K562 (cell line): ENCODE measurements around the gene ELF1.

Source experiments
- CTCF ChIP-seq, 3 experiments: IDR thresholded peaks in 2 of 3; conservative IDR thresholded peaks in 1 of 3; 2 replicates each; pipeline ENCODE4 v1.5.1; 2011 to 2012; ENCODE audit warnings: low read length in 3 of 3, mild to moderate bottlenecking in 3 of 3, control low read depth in 2 of 3, improper control_type of control experiment in 1 of 3, inconsistent platforms in 1 of 3, low read depth in 1 of 3, mixed read lengths in 1 of 3, moderate library complexity in 1 of 3; ENCODE audit not compliant: insufficient read depth in 2 of 3
- HDAC6 ChIP-seq: IDR thresholded peaks from 2 replicates; pipeline ENCODE4 v1.6.1; 2012; ENCODE audit warnings: low read depth, mild to moderate bottlenecking, control low read depth, inconsistent platforms, low read length, moderate library complexity
- HIVEP1 ChIP-seq: fragments of 250-450 bp; sonication (Bioruptor Pico); IDR thresholded peaks from 2 replicates; pipeline ENCODE4 v1.4.0; 2020; ENCODE audit warnings: mild to moderate bottlenecking
- HLTF ChIP-seq: fragments of 450-650 bp; IDR thresholded peaks from 2 replicates; pipeline ENCODE4 v1.6.1; 2016
- POLR2AphosphoS5 ChIP-seq: IDR thresholded peaks from 2 replicates; pipeline ENCODE4 v1.6.1; 2011; ENCODE audit warnings: mild to moderate bottlenecking, low read depth, low read length, moderate library complexity; ENCODE audit not compliant: control insufficient read depth, insufficient read depth
- POLR3G ChIP-seq: IDR thresholded peaks from 2 replicates; pipeline ENCODE4 v1.6.1; 2011; ENCODE audit not compliant: insufficient read length, insufficient replicate concordance; ENCODE audit errors: extremely low read depth
- YY1 ChIP-seq, 3 experiments: IDR thresholded peaks; 2 replicates each; pipeline ENCODE4 v1.6.1; 2011; ENCODE audit warnings: low read length in 2 of 3, mild to moderate bottlenecking in 2 of 3, moderate library complexity in 2 of 3, borderline replicate concordance in 1 of 3, control low read depth in 1 of 3, low read depth in 1 of 3; ENCODE audit not compliant: insufficient read depth in 3 of 3, insufficient replicate concordance in 2 of 3, control insufficient read depth in 1 of 3, insufficient read length in 1 of 3; ENCODE audit errors: extremely low read depth in 1 of 3
- ZNF224 ChIP-seq: sonication (generic); formaldehyde crosslinking; IDR thresholded peaks from 2 replicates; pipeline ENCODE4 v1.8.0; 2022; ENCODE audit warnings: mild to moderate bottlenecking, missing genetic modification reagents
- TF ChIP-seq, protein P1 (sequence below): fragments of 450-650 bp; IDR thresholded peaks from 2 replicates; pipeline ENCODE4 v1.7.0; 2016; ENCODE audit warnings: borderline replicate concordance
- TF ChIP-seq, protein P2 (sequence below): sonication (generic); formaldehyde crosslinking; IDR thresholded peaks from 2 replicates; pipeline ENCODE4 v1.4.0; 2020; ENCODE audit warnings: mild to moderate bottlenecking, missing genetic modification reagents
- TF ChIP-seq, protein P3 (sequence below): sonication (generic); formaldehyde crosslinking; IDR thresholded peaks from 2 replicates; pipeline ENCODE4 v1.8.1; 2023; ENCODE audit warnings: mild to moderate bottlenecking, missing genetic modification reagents

GRCh38 chr13:40995997-40996396, 23.1 kb downstream of the ELF1 start:
- TF ChIP-seq HIVEP1 (CRISPR knock-in tag) (no peak), ZNF224 (CRISPR knock-in tag) (no peak), POLR2AphosphoS5 (no peak), CTCF (IDR thresholded peaks at IDR 0.05 in 2 of 3, conservative IDR thresholded peaks at IDR 0.05 in 1 of 3; ENCODE audit: insufficient read depth in 2 of 3, low read depth in 1 of 3, low read length in 3 of 3) (no peak), HLTF (no peak), YY1 (IDR thresholded peaks at IDR 0.05; ENCODE audit: borderline replicate concordance in 1 of 3, control insufficient read depth in 1 of 3, extremely low read depth in 1 of 3, insufficient read depth in 3 of 3, insufficient read length in 1 of 3, insufficient replicate concordance in 2 of 3, low read depth in 1 of 3, low read length in 2 of 3) (no peak), POLR3G (no peak), HDAC6 (no peak)
- TF ChIP-seq, protein P1, sequence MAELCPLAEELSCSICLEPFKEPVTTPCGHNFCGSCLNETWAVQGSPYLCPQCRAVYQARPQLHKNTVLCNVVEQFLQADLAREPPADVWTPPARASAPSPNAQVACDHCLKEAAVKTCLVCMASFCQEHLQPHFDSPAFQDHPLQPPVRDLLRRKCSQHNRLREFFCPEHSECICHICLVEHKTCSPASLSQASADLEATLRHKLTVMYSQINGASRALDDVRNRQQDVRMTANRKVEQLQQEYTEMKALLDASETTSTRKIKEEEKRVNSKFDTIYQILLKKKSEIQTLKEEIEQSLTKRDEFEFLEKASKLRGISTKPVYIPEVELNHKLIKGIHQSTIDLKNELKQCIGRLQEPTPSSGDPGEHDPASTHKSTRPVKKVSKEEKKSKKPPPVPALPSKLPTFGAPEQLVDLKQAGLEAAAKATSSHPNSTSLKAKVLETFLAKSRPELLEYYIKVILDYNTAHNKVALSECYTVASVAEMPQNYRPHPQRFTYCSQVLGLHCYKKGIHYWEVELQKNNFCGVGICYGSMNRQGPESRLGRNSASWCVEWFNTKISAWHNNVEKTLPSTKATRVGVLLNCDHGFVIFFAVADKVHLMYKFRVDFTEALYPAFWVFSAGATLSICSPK, result no peak
- TF ChIP-seq, protein P2, sequence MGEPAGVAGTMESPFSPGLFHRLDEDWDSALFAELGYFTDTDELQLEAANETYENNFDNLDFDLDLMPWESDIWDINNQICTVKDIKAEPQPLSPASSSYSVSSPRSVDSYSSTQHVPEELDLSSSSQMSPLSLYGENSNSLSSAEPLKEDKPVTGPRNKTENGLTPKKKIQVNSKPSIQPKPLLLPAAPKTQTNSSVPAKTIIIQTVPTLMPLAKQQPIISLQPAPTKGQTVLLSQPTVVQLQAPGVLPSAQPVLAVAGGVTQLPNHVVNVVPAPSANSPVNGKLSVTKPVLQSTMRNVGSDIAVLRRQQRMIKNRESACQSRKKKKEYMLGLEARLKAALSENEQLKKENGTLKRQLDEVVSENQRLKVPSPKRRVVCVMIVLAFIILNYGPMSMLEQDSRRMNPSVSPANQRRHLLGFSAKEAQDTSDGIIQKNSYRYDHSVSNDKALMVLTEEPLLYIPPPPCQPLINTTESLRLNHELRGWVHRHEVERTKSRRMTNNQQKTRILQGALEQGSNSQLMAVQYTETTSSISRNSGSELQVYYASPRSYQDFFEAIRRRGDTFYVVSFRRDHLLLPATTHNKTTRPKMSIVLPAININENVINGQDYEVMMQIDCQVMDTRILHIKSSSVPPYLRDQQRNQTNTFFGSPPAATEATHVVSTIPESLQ (CRISPR knock-in tag), result no peak
- TF ChIP-seq, protein P3, sequence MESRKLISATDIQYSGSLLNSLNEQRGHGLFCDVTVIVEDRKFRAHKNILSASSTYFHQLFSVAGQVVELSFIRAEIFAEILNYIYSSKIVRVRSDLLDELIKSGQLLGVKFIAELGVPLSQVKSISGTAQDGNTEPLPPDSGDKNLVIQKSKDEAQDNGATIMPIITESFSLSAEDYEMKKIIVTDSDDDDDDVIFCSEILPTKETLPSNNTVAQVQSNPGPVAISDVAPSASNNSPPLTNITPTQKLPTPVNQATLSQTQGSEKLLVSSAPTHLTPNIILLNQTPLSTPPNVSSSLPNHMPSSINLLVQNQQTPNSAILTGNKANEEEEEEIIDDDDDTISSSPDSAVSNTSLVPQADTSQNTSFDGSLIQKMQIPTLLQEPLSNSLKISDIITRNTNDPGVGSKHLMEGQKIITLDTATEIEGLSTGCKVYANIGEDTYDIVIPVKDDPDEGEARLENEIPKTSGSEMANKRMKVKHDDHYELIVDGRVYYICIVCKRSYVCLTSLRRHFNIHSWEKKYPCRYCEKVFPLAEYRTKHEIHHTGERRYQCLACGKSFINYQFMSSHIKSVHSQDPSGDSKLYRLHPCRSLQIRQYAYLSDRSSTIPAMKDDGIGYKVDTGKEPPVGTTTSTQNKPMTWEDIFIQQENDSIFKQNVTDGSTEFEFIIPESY, result no peak
